Glutamatergic neuron (in vitro differentiated cells): ENCODE measurements around the gene TMEM120B. TPM values are rescaled to one million over a fixed set of nuclear protein-coding genes. Genes with fewer than 3 reads are reported as not detected.

ENCODE experiments used
- DNase-seq: peaks from one replicate; pipeline ENCODE4 v3.0.0; 2022
- H3K27ac Mint-ChIP-seq: one replicate; pipeline ENCODE4 v1.8.0; 2020; ENCODE audit warnings: mild to moderate bottlenecking, mixed read lengths, inconsistent platforms; ENCODE audit not compliant: unreplicated experiment
- H3K27me3 Mint-ChIP-seq: one replicate; pipeline ENCODE4 v1.8.0; 2020; ENCODE audit warnings: mild to moderate bottlenecking, moderate library complexity, mixed read lengths, inconsistent platforms; ENCODE audit not compliant: unreplicated experiment
- H3K36me3 Mint-ChIP-seq: one replicate; pipeline ENCODE4 v1.8.0; 2020; ENCODE audit warnings: mild to moderate bottlenecking, mixed read lengths, inconsistent platforms; ENCODE audit not compliant: unreplicated experiment
- H3K4me1 Mint-ChIP-seq: one replicate; pipeline ENCODE4 v1.8.0; 2020; ENCODE audit warnings: mild to moderate bottlenecking, low read depth, mixed read lengths, inconsistent platforms; ENCODE audit not compliant: unreplicated experiment
- H3K4me3 Mint-ChIP-seq: one replicate; pipeline ENCODE4 v1.8.0; 2020; ENCODE audit warnings: mild to moderate bottlenecking, mixed read lengths, inconsistent platforms; ENCODE audit not compliant: unreplicated experiment
- H3K9me3 Mint-ChIP-seq: one replicate; pipeline ENCODE4 v1.8.0; 2020; ENCODE audit warnings: mild to moderate bottlenecking, moderate library complexity, mixed read lengths, inconsistent platforms; ENCODE audit not compliant: unreplicated experiment
- CTCF ChIP-seq: fragments of 200-600 bp; sonication (generic); IDR thresholded peaks from one replicate; pipeline ENCODE4 v1.5.0; 2021; ENCODE audit not compliant: partially characterized antibody, unreplicated experiment
- total RNA-seq: library from RNA; stranded (reverse); fragmentation: NEBNext Ultra II Directional; extraction: Animal tissue kit (Norgen Biotek cat#: 25700); gene quantifications from one replicate; pipeline ENCODE4 v1.2.1, GENCODE V29; 2021; ENCODE audit not compliant: unreplicated experiment

TMEM120B gene
- total RNA-seq, 1 donor from 2014 or later, result 205 TPM

- H3K4me3 Mint-ChIP-seq, result peak overlapping the region; percentile 97
- no peak for DNase-seq
- H3K27ac Mint-ChIP-seq, result peak overlapping the region; percentile 79
- peaks cover 16% of the 10 kb centered on the region for H3K27me3 Mint-ChIP-seq
- H3K36me3 Mint-ChIP-seq, result peaks cover 10% of the 10 kb centered on the region
- TF ChIP-seq CTCF, result no peak
- H3K9me3 Mint-ChIP-seq, result peaks cover 24% of the 10 kb centered on the region
- H3K4me1 Mint-ChIP-seq, result peaks cover 18% of the 10 kb centered on the region
Measured at GRCh38 chr12:121806546-121807423, 94.2 kb downstream of the TMEM120B start.

- no peak for TF ChIP-seq CTCF
- Mint-ChIP-seq H3K36me3 (peaks cover 5% of the 10 kb centered on the region), H3K27ac (no peak overlapping the region), H3K4me1 (peaks cover 16% of the 10 kb centered on the region), H3K27me3 (peaks cover 10% of the 10 kb centered on the region), H3K4me3 (no peak overlapping the region), H3K9me3 (peaks cover 14% of the 10 kb centered on the region)
- no peak for DNase-seq
Measured at GRCh38 chr12:121807642-121808347, 95.2 kb downstream of the TMEM120B start.

- Mint-ChIP-seq H3K27me3 (peaks cover 11% of the 10 kb centered on the region), H3K9me3 (peaks cover 12% of the 10 kb centered on the region), H3K27ac (no peak overlapping the region), H3K36me3 (peaks cover 5% of the 10 kb centered on the region), H3K4me1 (peaks cover 17% of the 10 kb centered on the region), H3K4me3 (no peak overlapping the region)
- no peak for TF ChIP-seq CTCF
- no peak for DNase-seq
Measured at GRCh38 chr12:121808623-121809022, 96.1 kb downstream of the TMEM120B start.

GRCh38 chr12:121809712-121810116 is 97.2 kb downstream of the TMEM120B start:
- Mint-ChIP-seq H3K4me3 (no peak overlapping the region), H3K9me3 (peaks cover 12% of the 10 kb centered on the region), H3K4me1 (peaks cover 17% of the 10 kb centered on the region), H3K27ac (no peak overlapping the region), H3K27me3 (peaks cover 11% of the 10 kb centered on the region), H3K36me3 (peaks cover 5% of the 10 kb centered on the region)
- no peak for DNase-seq
- no peak for TF ChIP-seq CTCF
